Muscle of leg (tissue), 11 donors: ENCODE data around the gene ANAPC4. TPM values are rescaled to one million over a fixed set of nuclear protein-coding genes. Genes with fewer than 3 reads are reported as not detected.
A peak's percentile ranks its signal among the peaks of the same experiment; 100 is the strongest.

ENCODE experiments used
- DNase-seq: peaks from one replicate; pipeline ENCODE4 v3.0.0; 2013
- H3K27ac ChIP-seq: one replicate; pipeline ENCODE4 v1.5.1; 2013; ENCODE audit warnings: mild to moderate bottlenecking, low read length, control low read depth
- H3K27me3 ChIP-seq: one replicate; pipeline ENCODE4 v1.6.1; 2013; ENCODE audit warnings: low read length; ENCODE audit not compliant: control insufficient read depth, insufficient read depth
- H3K36me3 ChIP-seq: one replicate; pipeline ENCODE4 v1.6.1; 2013; ENCODE audit warnings: low read length; ENCODE audit not compliant: control insufficient read depth, insufficient read depth
- H3K4me1 ChIP-seq: one replicate; pipeline ENCODE4 v1.6.1; 2013; ENCODE audit warnings: low read length; ENCODE audit not compliant: control insufficient read depth, insufficient read depth
- H3K4me3 ChIP-seq: one replicate; pipeline ENCODE4 v1.5.1; 2013; ENCODE audit warnings: low read length, control low read depth
- H3K9me3 ChIP-seq: replicated peaks from 2 replicates; pipeline ENCODE4 v1.6.1; 2013; ENCODE audit warnings: low read depth, low read length; ENCODE audit not compliant: control insufficient read depth
- WGBS: methylation state at CpG from one replicate; pipeline ENCODE4 v1.1.5; 2013; ENCODE audit warnings: missing lambda C conversion rate; ENCODE audit not compliant: insufficient coverage; 5-methylcytosine and 5-hydroxymethylcytosine counted together
- polyA plus RNA-seq, 8 donors: library from polyadenylated mRNA; unstranded; fragments of 120-200 nt; gene quantifications; one replicate each; pipeline versions ENCODE4 v1.2.1 to v1.2.3, GENCODE V29; 2013; ENCODE audit warnings: inconsistent platforms in 1 of 8, low replicate concordance in 1 of 8; ENCODE audit not compliant: insufficient read length in 8 of 8, insufficient read depth in 1 of 8
- total RNA-seq: library from RNA; stranded (reverse); fragments of 120-200 nt; gene quantifications from one replicate; pipeline ENCODE4 v1.2.4, GENCODE V29; 2013

Gene ANAPC4
- total and polyA plus RNA-seq, 9 donors: 17.2 to 32.6 (median 22.7) TPM

- H3K4me1 ChIP-seq: no peaks in the 10 kb centered on the region
- 83% methylated on average over 2 of the region's 5 CpGs for WGBS
- H3K9me3 ChIP-seq: no peaks in the 10 kb centered on the region
- no peak overlapping the region for H3K4me3 ChIP-seq
- no peaks in the 10 kb centered on the region for H3K27me3 ChIP-seq
- peaks cover 27% of the 10 kb centered on the region for H3K36me3 ChIP-seq
- no peak for DNase-seq
- H3K27ac ChIP-seq: no peak overlapping the region
These were observed 29.1 kb downstream of the ANAPC4 start for GRCh38 chr4:25406081-25406692.

DNA sequence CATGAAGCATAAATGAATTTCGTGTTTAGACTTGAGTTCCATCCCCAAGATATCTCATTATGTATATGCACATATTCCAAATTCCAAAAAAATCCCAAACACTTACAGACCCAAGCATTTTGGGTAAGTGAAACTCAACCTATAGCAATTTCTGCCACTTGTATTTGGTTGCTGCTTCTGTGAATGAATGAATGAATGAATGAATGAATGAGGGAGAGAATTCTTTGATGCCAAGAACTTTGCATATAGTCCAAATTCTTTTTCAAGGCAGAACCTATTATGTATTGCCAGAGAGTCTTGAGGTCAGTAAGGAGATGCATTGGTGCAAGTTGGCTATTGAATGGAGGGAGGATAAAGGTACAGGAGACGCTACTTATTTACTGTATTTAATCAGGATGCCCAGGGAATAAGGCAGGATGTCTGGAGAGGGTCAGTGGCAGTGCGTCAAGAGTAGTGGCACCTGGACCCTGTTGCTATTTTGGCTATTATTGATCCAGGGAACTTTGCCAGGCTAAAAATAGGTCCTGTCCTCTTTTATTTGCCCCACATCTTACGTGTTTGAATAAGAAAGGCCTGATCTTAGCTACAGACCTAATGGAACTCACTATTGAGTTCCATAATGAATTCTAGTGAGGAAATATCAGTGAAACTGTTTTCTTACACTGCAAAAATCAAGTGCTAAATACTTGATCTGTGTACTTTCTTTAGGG, 33.9 kb downstream of the ANAPC4 start:
- Histone ChIP-seq H3K4me1 (no peaks in the 10 kb centered on the region), H3K27me3 (no peaks in the 10 kb centered on the region), H3K4me3 (no peak overlapping the region), H3K36me3 (peaks cover 38% of the 10 kb centered on the region), H3K9me3 (no peaks in the 10 kb centered on the region), H3K27ac (no peak overlapping the region)
- DNase-seq: no peak
- 92% methylated on average over 2 of the region's 4 CpGs for WGBS

- Histone ChIP-seq H3K9me3 (no peaks in the 10 kb centered on the region), H3K36me3 (peaks cover 34% of the 10 kb centered on the region), H3K27ac (no peak overlapping the region), H3K4me1 (no peaks in the 10 kb centered on the region), H3K27me3 (no peaks in the 10 kb centered on the region), H3K4me3 (no peak overlapping the region)
- 100% methylated on average over 1 of the region's 3 CpGs for WGBS
- DNase-seq: no peak
These were observed 36.2 kb downstream of the ANAPC4 start for GRCh38 chr4:25413261-25413660.

- Histone ChIP-seq H3K9me3 (no peaks in the 10 kb centered on the region), H3K36me3 (peaks cover 20% of the 10 kb centered on the region), H3K4me1 (no peaks in the 10 kb centered on the region), H3K27ac (no peak overlapping the region), H3K27me3 (no peaks in the 10 kb centered on the region), H3K4me3 (no peak overlapping the region)
- no CpG with 5 or more reads among the region's 2 CpGs for WGBS
- no peak for DNase-seq
These were observed 40.0 kb downstream of the ANAPC4 start for GRCh38 chr4:25417014-25417413.

GRCh38 chr4:25420931-25421330, 43.9 kb downstream of the ANAPC4 start:
- Histone ChIP-seq H3K27ac (no peak overlapping the region), H3K4me1 (peaks cover 15% of the 10 kb centered on the region), H3K27me3 (no peaks in the 10 kb centered on the region), H3K4me3 (no peak overlapping the region), H3K36me3 (peaks cover 6% of the 10 kb centered on the region), H3K9me3 (no peaks in the 10 kb centered on the region)
- WGBS: no CpG with 5 or more reads among the region's 1 CpG
- DNase-seq: no peak

DNA sequence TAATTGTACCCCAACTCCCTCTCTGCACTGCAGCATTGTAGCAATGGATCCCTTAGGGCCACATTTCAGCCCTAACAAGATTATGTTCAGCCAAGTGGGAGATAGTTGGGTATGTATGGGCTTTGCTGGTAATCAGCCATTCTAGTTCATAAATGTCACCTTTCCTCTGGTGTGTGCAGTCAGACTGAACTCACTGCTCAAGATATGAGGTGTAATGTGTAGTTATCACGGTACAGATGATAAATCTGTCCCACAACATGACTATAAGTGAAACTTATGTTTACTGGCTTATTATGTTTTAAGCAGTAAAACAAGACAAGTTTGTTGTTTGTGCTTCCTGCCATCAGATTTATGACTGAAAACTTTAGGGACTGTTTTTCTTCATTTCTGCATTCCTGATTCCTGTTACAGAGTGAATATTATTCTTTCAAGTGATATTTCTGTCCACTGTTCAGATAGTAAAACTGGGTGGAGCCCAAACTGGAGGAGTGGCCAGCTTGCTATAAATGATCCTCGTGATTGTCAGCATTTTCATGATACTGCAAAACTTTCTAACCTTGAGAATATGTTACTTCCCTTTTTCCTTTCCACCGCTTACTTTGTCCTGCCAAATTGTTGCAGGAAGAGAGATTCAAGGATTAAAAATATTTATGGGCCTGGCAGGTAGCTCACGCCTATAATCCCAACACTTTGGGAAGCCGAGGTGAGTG, 44.9 kb downstream of the ANAPC4 start:
- DNase-seq: no peak
- Histone ChIP-seq H3K27me3 (no peaks in the 10 kb centered on the region), H3K36me3 (peaks cover 6% of the 10 kb centered on the region), H3K4me1 (peaks cover 15% of the 10 kb centered on the region), H3K9me3 (no peaks in the 10 kb centered on the region), H3K4me3 (no peak overlapping the region), H3K27ac (no peak overlapping the region)
- WGBS: no CpG with 5 or more reads among the region's 5 CpGs

DNA sequence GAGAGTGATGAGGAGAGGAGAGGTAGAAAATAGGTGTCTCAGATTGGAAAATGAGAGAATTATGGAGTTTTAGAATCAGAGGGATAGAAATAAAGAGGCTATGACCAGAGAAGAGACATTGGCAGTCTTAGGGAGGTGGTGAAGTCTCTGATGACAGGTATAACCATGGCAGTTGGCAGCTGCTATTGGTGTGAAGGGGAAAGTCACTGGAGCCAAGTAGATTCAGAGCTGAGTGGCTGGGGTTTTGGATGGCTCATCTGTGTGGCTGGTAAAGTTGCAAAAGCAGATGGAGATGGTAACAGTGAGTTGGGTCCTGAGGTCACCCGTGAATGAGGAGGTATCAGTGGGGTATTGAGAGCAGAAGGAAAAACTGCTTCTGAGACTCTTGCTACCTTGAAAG, 46.5 kb downstream of the ANAPC4 start:
- 85% methylated on average over 1 of the region's 1 CpG for WGBS
- peaks cover 15% of the 10 kb centered on the region for H3K4me1 ChIP-seq
- no peaks in the 10 kb centered on the region for H3K27me3 ChIP-seq
- no peak overlapping the region for H3K27ac ChIP-seq
- DNase-seq: no peak
- H3K36me3 ChIP-seq: peaks cover 2% of the 10 kb centered on the region
- H3K9me3 ChIP-seq: no peaks in the 10 kb centered on the region
- H3K4me3 ChIP-seq: no peak overlapping the region

- Histone ChIP-seq H3K36me3 (no peaks in the 10 kb centered on the region), H3K9me3 (no peaks in the 10 kb centered on the region), H3K4me3 (no peak overlapping the region), H3K4me1 (peaks cover 15% of the 10 kb centered on the region), H3K27ac (no peak overlapping the region), H3K27me3 (no peaks in the 10 kb centered on the region)
- 54% methylated on average over 8 of the region's 9 CpGs for WGBS
- peak; percentile 66 for DNase-seq
These were observed 47.6 kb downstream of the ANAPC4 start for GRCh38 chr4:25424539-25425228.

DNA sequence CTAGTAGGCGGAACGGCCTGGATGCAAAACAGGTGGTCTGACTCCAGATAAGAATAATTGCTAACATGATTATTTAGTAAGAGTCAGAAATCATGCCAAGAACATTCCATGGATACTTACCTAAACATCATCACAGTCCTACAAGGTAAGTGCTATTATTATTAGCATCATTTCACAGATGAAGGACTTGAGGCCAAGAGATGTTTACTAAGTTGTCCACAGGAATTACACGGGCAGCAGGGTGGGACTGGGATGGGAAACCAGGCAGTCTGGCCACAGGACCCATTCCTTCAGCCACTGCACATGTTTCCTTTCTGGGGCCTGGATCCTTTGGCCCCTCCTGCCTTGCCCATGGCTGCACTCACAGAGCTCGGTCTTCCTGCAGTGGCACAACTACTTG, 48.3 kb downstream of the ANAPC4 start:
- H3K27me3 ChIP-seq: no peaks in the 10 kb centered on the region
- 70% methylated on average over 2 of the region's 4 CpGs for WGBS
- no peak overlapping the region for H3K4me3 ChIP-seq

GRCh38 chr4:25427871-25428270, 50.8 kb downstream of the ANAPC4 start:
- H3K9me3 ChIP-seq: no peaks in the 10 kb centered on the region
- no peak overlapping the region for H3K27ac ChIP-seq
- H3K4me3 ChIP-seq: no peak overlapping the region
- WGBS: 71% methylated on average over 1 of the region's 5 CpGs
- H3K4me1 ChIP-seq: peaks cover 15% of the 10 kb centered on the region
- no peak for DNase-seq
- no peaks in the 10 kb centered on the region for H3K36me3 ChIP-seq
- no peaks in the 10 kb centered on the region for H3K27me3 ChIP-seq

More for the DNA sequence above, 48.3 kb downstream of the ANAPC4 start:
- Histone ChIP-seq H3K36me3 (no peaks in the 10 kb centered on the region), H3K9me3 (no peaks in the 10 kb centered on the region), H3K27ac (no peak overlapping the region), H3K4me1 (peaks cover 15% of the 10 kb centered on the region)
- no peak for DNase-seq
